ENCODE data around the gene UBE2N. TPM values are rescaled to one million over a fixed set of nuclear protein-coding genes. Genes with fewer than 3 reads are reported as not detected.
"Not testable (repeated sequence)": the region's sequence is repeated elsewhere in the genome, so short reads cannot be mapped to it uniquely, and the experiment has no call there.

Gene UBE2N
- total RNA-seq, 2 experiments from 2014 or later, result 121 to 127 TPM

GRCh38 chr12:93438266-93439050, 3.3 kb downstream of the UBE2N start:
- ATAC-seq (ENCODE audit: low read depth), result no peak
- POLR2A ChIA-PET, result no interaction called here
- Mint-ChIP-seq H3K27me3 (no peaks in the 10 kb centered on the region), H3K9me3 (no peaks in the 10 kb centered on the region), H3K36me3 (peaks cover 2% of the 10 kb centered on the region), H3K4me3 (peak overlapping the region; percentile 59), H3K4me1 (peaks cover 53% of the 10 kb centered on the region), H3K27ac (peak overlapping the region; percentile 1)
- DNase-seq, result no peak

GRCh38 chr12:93434256-93434865, 7.4 kb downstream of the UBE2N start:
- H3K9me3 Mint-ChIP-seq, result no peaks in the 10 kb centered on the region
- H3K27ac Mint-ChIP-seq, result no peak overlapping the region
- no peak overlapping the region for H3K4me3 Mint-ChIP-seq
- no peaks in the 10 kb centered on the region for H3K27me3 Mint-ChIP-seq
- POLR2A ChIA-PET, result no interaction called here
- ATAC-seq (ENCODE audit: low read depth), result no peak
- no peak for DNase-seq
- H3K4me1 Mint-ChIP-seq, result peaks cover 45% of the 10 kb centered on the region
- H3K36me3 Mint-ChIP-seq, result peaks cover 9% of the 10 kb centered on the region

GRCh38 chr12:93432031-93432430, 9.7 kb downstream of the UBE2N start:
- peaks cover 38% of the 10 kb centered on the region for H3K4me1 Mint-ChIP-seq

GRCh38 chr12:93430280-93430679, 11.5 kb downstream of the UBE2N start:
- H3K4me1 Mint-ChIP-seq, result peaks cover 44% of the 10 kb centered on the region
- no peak overlapping the region for H3K27ac Mint-ChIP-seq
- no peak for DNase-seq
- H3K27me3 Mint-ChIP-seq, result no peaks in the 10 kb centered on the region
- POLR2A ChIA-PET, result no interaction called here
- H3K9me3 Mint-ChIP-seq, result no peaks in the 10 kb centered on the region
- H3K36me3 Mint-ChIP-seq, result peaks cover 14% of the 10 kb centered on the region
- H3K4me3 Mint-ChIP-seq, result no peak overlapping the region
- ATAC-seq (ENCODE audit: low read depth), result no peak

More at GRCh38 chr12:93432031-93432430, 9.7 kb downstream of the UBE2N start:
- peaks cover 14% of the 10 kb centered on the region for H3K36me3 Mint-ChIP-seq
- not testable (repeated sequence) for H3K27me3 Mint-ChIP-seq; ATAC-seq (ENCODE audit: low read depth); H3K4me3 Mint-ChIP-seq; DNase-seq; H3K9me3 Mint-ChIP-seq
- peak overlapping the region; percentile 63 for H3K27ac Mint-ChIP-seq
- POLR2A ChIA-PET, result interaction anchor here (0.6 to 1.0 kb wide), 2 partner anchors 9 to 522 kb away, joined by 4 read pairs; no protein-coding TSS in a partner anchor

- no peak overlapping the region for H3K27ac Mint-ChIP-seq
- ATAC-seq (ENCODE audit: low read depth), result no peak
Observed at GRCh38 chr12:93429852-93430251, 11.9 kb downstream of the UBE2N start.

GRCh38 chr12:93429448-93429847, 12.3 kb downstream of the UBE2N start:
- DNase-seq (no peak), ATAC-seq (ENCODE audit: low read depth) (no peak)
- Mint-ChIP-seq H3K27me3 (no peaks in the 10 kb centered on the region), H3K9me3 (no peaks in the 10 kb centered on the region), H3K36me3 (peaks cover 14% of the 10 kb centered on the region), H3K4me1 (peaks cover 48% of the 10 kb centered on the region), H3K27ac (no peak overlapping the region), H3K4me3 (no peak overlapping the region)
- POLR2A ChIA-PET, result no interaction called here

More at GRCh38 chr12:93429852-93430251, 11.9 kb downstream of the UBE2N start:
- Mint-ChIP-seq H3K4me1 (peaks cover 47% of the 10 kb centered on the region), H3K36me3 (peaks cover 14% of the 10 kb centered on the region), H3K4me3 (no peak overlapping the region), H3K27me3 (no peaks in the 10 kb centered on the region), H3K9me3 (no peaks in the 10 kb centered on the region)
- POLR2A ChIA-PET, result no interaction called here
- no peak for DNase-seq

GRCh38 chr12:93427779-93428564, 13.8 kb downstream of the UBE2N start:
- POLR2A ChIA-PET, result interaction anchor here (1.2 kb wide), 1 partner anchor 9 kb away, joined by 3 read pairs; no protein-coding TSS in a partner anchor
- DNase-seq (no peak), ATAC-seq (ENCODE audit: low read depth) (no peak)
- H3K9me3 Mint-ChIP-seq, result no peaks in the 10 kb centered on the region
- no peaks in the 10 kb centered on the region for H3K27me3 Mint-ChIP-seq
- H3K4me3 Mint-ChIP-seq, result no peak overlapping the region
- peaks cover 14% of the 10 kb centered on the region for H3K36me3 Mint-ChIP-seq
- H3K27ac Mint-ChIP-seq, result peak overlapping the region; percentile 11
- peaks cover 55% of the 10 kb centered on the region for H3K4me1 Mint-ChIP-seq

GRCh38 chr12:93426412-93426805, 15.3 kb downstream of the UBE2N start:
- ATAC-seq (ENCODE audit: low read depth), result no peak
- Mint-ChIP-seq H3K4me3 (no peak overlapping the region), H3K9me3 (no peaks in the 10 kb centered on the region), H3K4me1 (peaks cover 57% of the 10 kb centered on the region), H3K27ac (no peak overlapping the region), H3K36me3 (peaks cover 9% of the 10 kb centered on the region), H3K27me3 (no peaks in the 10 kb centered on the region)
- POLR2A ChIA-PET, result no interaction called here
- DNase-seq, result no peak

- peaks cover 54% of the 10 kb centered on the region for H3K4me1 Mint-ChIP-seq
- H3K36me3 Mint-ChIP-seq, result peaks cover 9% of the 10 kb centered on the region
- no peak overlapping the region for H3K27ac Mint-ChIP-seq
- POLR2A ChIA-PET, result no interaction called here
- H3K4me3 Mint-ChIP-seq, result no peak overlapping the region
- DNase-seq, result no peak
- H3K27me3 Mint-ChIP-seq, result no peaks in the 10 kb centered on the region
- H3K9me3 Mint-ChIP-seq, result no peaks in the 10 kb centered on the region
- ATAC-seq (ENCODE audit: low read depth), result no peak
Observed at GRCh38 chr12:93425736-93426411, 15.9 kb downstream of the UBE2N start.

GRCh38 chr12:93422050-93422449, 19.7 kb downstream of the UBE2N start:
- no peak for DNase-seq
- Mint-ChIP-seq H3K27me3 (no peaks in the 10 kb centered on the region), H3K4me1 (peaks cover 55% of the 10 kb centered on the region), H3K4me3 (no peak overlapping the region), H3K9me3 (no peaks in the 10 kb centered on the region), H3K27ac (no peak overlapping the region), H3K36me3 (no peaks in the 10 kb centered on the region)
- ATAC-seq (ENCODE audit: low read depth), result no peak
- POLR2A ChIA-PET, result no interaction called here

GRCh38 chr12:93419388-93420034, 22.2 kb downstream of the UBE2N start:
- ATAC-seq (ENCODE audit: low read depth), result peak; percentile 44
- POLR2A ChIA-PET, result interaction anchor here (1.4 kb wide), 1 partner anchor 432 kb away, joined by 3 read pairs; no protein-coding TSS in a partner anchor
- H3K9me3 Mint-ChIP-seq, result no peaks in the 10 kb centered on the region
- no peaks in the 10 kb centered on the region for H3K27me3 Mint-ChIP-seq
- H3K4me3 Mint-ChIP-seq, result no peak overlapping the region
- DNase-seq, result no peak
- no peak overlapping the region for H3K27ac Mint-ChIP-seq
- H3K36me3 Mint-ChIP-seq, result peaks cover 3% of the 10 kb centered on the region
- H3K4me1 Mint-ChIP-seq, result peaks cover 51% of the 10 kb centered on the region

- Mint-ChIP-seq H3K27me3 (no peaks in the 10 kb centered on the region), H3K4me1 (peaks cover 51% of the 10 kb centered on the region), H3K36me3 (peaks cover 12% of the 10 kb centered on the region), H3K9me3 (no peaks in the 10 kb centered on the region), H3K4me3 (no peak overlapping the region), H3K27ac (no peak overlapping the region)
- DNase-seq (no peak), ATAC-seq (ENCODE audit: low read depth) (no peak)
- POLR2A ChIA-PET, result no interaction called here
Observed at GRCh38 chr12:93417967-93418480, 23.7 kb downstream of the UBE2N start.
